Cortex of kidney (tissue), 1 donor: ENCODE data around the gene OPCML.

Experiments used
- DNase-seq: peaks from one replicate; lab custom pipeline; 2025; lab: John Stamatoyannopoulos, UW

OPCML gene

GRCh38 chr11:133360860-133361688, 171.2 kb downstream of the OPCML start:
- DNase-seq, result no peak

- DNase-seq, result no peak
Observed at GRCh38 chr11:133355095-133355494, 177.2 kb downstream of the OPCML start.

- DNase-seq, result no peak
Observed at GRCh38 chr11:133354069-133354468, 178.2 kb downstream of the OPCML start.

- DNase-seq, result no peak
Observed at GRCh38 chr11:133350045-133350444, 182.3 kb downstream of the OPCML start.

GRCh38 chr11:133347988-133348387, 184.3 kb downstream of the OPCML start:
- DNase-seq, result no peak

- no peak for DNase-seq
Observed at GRCh38 chr11:133346137-133346536, 186.2 kb downstream of the OPCML start.

- DNase-seq, result no peak
Observed at GRCh38 chr11:133343951-133344350, 188.3 kb downstream of the OPCML start.

GRCh38 chr11:133339495-133340140, 192.7 kb downstream of the OPCML start:
- no peak for DNase-seq

- DNase-seq, result no peak
Observed at GRCh38 chr11:133338588-133338987, 193.7 kb downstream of the OPCML start.

- DNase-seq, result no peak
Observed at GRCh38 chr11:133337951-133338418, 194.3 kb downstream of the OPCML start.

- no peak for DNase-seq
Observed at GRCh38 chr11:133337193-133337592, 195.1 kb downstream of the OPCML start.

- DNase-seq, result no peak
Observed at GRCh38 chr11:133331031-133331430, 201.3 kb downstream of the OPCML start.

- no peak for DNase-seq
Observed at GRCh38 chr11:133326849-133327248, 205.5 kb downstream of the OPCML start.

GRCh38 chr11:133326332-133326731, 206.0 kb downstream of the OPCML start:
- DNase-seq, result no peak

GRCh38 chr11:133325711-133326110, 206.6 kb downstream of the OPCML start:
- no peak for DNase-seq

- DNase-seq, result no peak
Observed at GRCh38 chr11:133323354-133323753, 208.9 kb downstream of the OPCML start.

- DNase-seq, result no peak
Observed at GRCh38 chr11:133318221-133318620, 214.1 kb downstream of the OPCML start.

GRCh38 chr11:133311230-133311629, 221.1 kb downstream of the OPCML start:
- DNase-seq, result no peak

GRCh38 chr11:133306019-133306418, 226.3 kb downstream of the OPCML start:
- DNase-seq, result no peak

GRCh38 chr11:133305208-133305956, 226.9 kb downstream of the OPCML start:
- no peak for DNase-seq

- no peak for DNase-seq
Observed at GRCh38 chr11:133303262-133303661, 229.0 kb downstream of the OPCML start.

GRCh38 chr11:133302056-133302455, 230.2 kb downstream of the OPCML start:
- DNase-seq, result no peak

- no peak for DNase-seq
Observed at GRCh38 chr11:133300666-133301065, 231.6 kb downstream of the OPCML start.
